ENCODE measurements around the gene CHRNB1. TPM values are rescaled to one million over a fixed set of nuclear protein-coding genes. Genes with fewer than 3 reads are reported as not detected.

Gene CHRNB1
- total RNA-seq, 1 donor from 2014 or later, result 12.6 TPM

- no peaks in the 10 kb centered on the region for H3K9me3 Mint-ChIP-seq (ENCODE audit: low read depth)
- DNase-seq (ENCODE audit: low spot score), result no peak
- no peaks in the 10 kb centered on the region for H3K27me3 Mint-ChIP-seq (ENCODE audit: low read depth)
- no peaks in the 10 kb centered on the region for H3K36me3 Mint-ChIP-seq (ENCODE audit: low read depth)
- no peak for TF ChIP-seq CTCF (IDR thresholded peaks at IDR 0.05)
- H3K4me3 Mint-ChIP-seq (ENCODE audit: unreplicated experiment), result no peak overlapping the region
- no peak overlapping the region for H3K27ac Mint-ChIP-seq (ENCODE audit: unreplicated experiment)
- H3K4me1 Mint-ChIP-seq (ENCODE audit: low read depth), result no peaks in the 10 kb centered on the region
These were observed 17.3 kb upstream of the CHRNB1 start for GRCh38 chr17:7427549-7427948.

- Mint-ChIP-seq H3K27ac (ENCODE audit: unreplicated experiment) (no peak within 1 kb of the TSS), H3K27me3 (ENCODE audit: low read depth) (no peaks in the 10 kb centered on the region), H3K4me3 (ENCODE audit: unreplicated experiment) (no peak within 1 kb of the TSS), H3K4me1 (ENCODE audit: low read depth) (no peaks in the 10 kb centered on the region), H3K36me3 (ENCODE audit: low read depth) (no peaks in the 10 kb centered on the region), H3K9me3 (ENCODE audit: low read depth) (no peaks in the 10 kb centered on the region)
- no peak for TF ChIP-seq CTCF (IDR thresholded peaks at IDR 0.05)
- no peak for DNase-seq (ENCODE audit: low spot score)
These were observed 16.3 kb upstream of the CHRNB1 start, which contains the start of gene SPEM3 for GRCh38 chr17:7428557-7428956. TSS of gene SPEM3 (plus strand) at chr17:7428857. CDS start at chr17:7428903, 46 bp downstream.

GRCh38 chr17:7429722-7430121 lies 15.1 kb upstream of the CHRNB1 start:
- H3K36me3 Mint-ChIP-seq (ENCODE audit: low read depth), result no peaks in the 10 kb centered on the region
- no peak for DNase-seq (ENCODE audit: low spot score)
- no peak overlapping the region for H3K4me3 Mint-ChIP-seq (ENCODE audit: unreplicated experiment)
- no peaks in the 10 kb centered on the region for H3K4me1 Mint-ChIP-seq (ENCODE audit: low read depth)
- TF ChIP-seq CTCF (IDR thresholded peaks at IDR 0.05), result no peak
- no peaks in the 10 kb centered on the region for H3K9me3 Mint-ChIP-seq (ENCODE audit: low read depth)
- H3K27ac Mint-ChIP-seq (ENCODE audit: unreplicated experiment), result no peak overlapping the region
- H3K27me3 Mint-ChIP-seq (ENCODE audit: low read depth), result no peaks in the 10 kb centered on the region

- H3K9me3 Mint-ChIP-seq (ENCODE audit: low read depth), result no peaks in the 10 kb centered on the region
These were observed 13.6 kb upstream of the CHRNB1 start for GRCh38 chr17:7431231-7431630.

GRCh38 chr17:7432296-7432695 lies 12.6 kb upstream of the CHRNB1 start:
- Mint-ChIP-seq H3K27ac (ENCODE audit: unreplicated experiment) (no peak overlapping the region), H3K9me3 (ENCODE audit: low read depth) (no peaks in the 10 kb centered on the region), H3K4me3 (ENCODE audit: unreplicated experiment) (no peak overlapping the region), H3K36me3 (ENCODE audit: low read depth) (no peaks in the 10 kb centered on the region), H3K4me1 (ENCODE audit: low read depth) (peaks cover 19% of the 10 kb centered on the region), H3K27me3 (ENCODE audit: low read depth) (no peaks in the 10 kb centered on the region)
- TF ChIP-seq CTCF (IDR thresholded peaks at IDR 0.05), result no peak
- DNase-seq (ENCODE audit: low spot score), result no peak

More at GRCh38 chr17:7431231-7431630, 13.6 kb upstream of the CHRNB1 start:
- Mint-ChIP-seq H3K36me3 (ENCODE audit: low read depth) (no peaks in the 10 kb centered on the region), H3K27ac (ENCODE audit: unreplicated experiment) (no peak overlapping the region), H3K4me1 (ENCODE audit: low read depth) (peaks cover 12% of the 10 kb centered on the region), H3K4me3 (ENCODE audit: unreplicated experiment) (no peak overlapping the region), H3K27me3 (ENCODE audit: low read depth) (no peaks in the 10 kb centered on the region)
- no peak for DNase-seq (ENCODE audit: low spot score)
- TF ChIP-seq CTCF (IDR thresholded peaks at IDR 0.05), result no peak
